Hepatocyte (in vitro differentiated cells): ENCODE results near the gene RDH12. TPM values are rescaled to one million over a fixed set of nuclear protein-coding genes. Genes with fewer than 3 reads are reported as not detected.

Source experiments
- DNase-seq: peaks from one replicate; pipeline ENCODE4 v3.0.0-alpha.2; 2016; ENCODE audit warnings: low spot score
- H2AFZ ChIP-seq: fragments of 200-600 bp; sonication (generic); 2 replicates; pipeline ENCODE4 v1.6.0; 2016; ENCODE audit warnings: antibody characterized with exemption, mild to moderate bottlenecking
- H3K27ac ChIP-seq: fragments of 200-600 bp; sonication (generic); 2 replicates; pipeline ENCODE4 v1.5.1; 2016; ENCODE audit warnings: mild to moderate bottlenecking
- H3K27me3 ChIP-seq: fragments of 200-600 bp; sonication (generic); 2 replicates; pipeline ENCODE4 v1.6.1; 2016
- H3K36me3 ChIP-seq: fragments of 200-600 bp; sonication (generic); replicated peaks from 2 replicates; pipeline ENCODE4 v1.5.1; 2016; ENCODE audit warnings: low read depth; ENCODE audit not compliant: insufficient read depth
- H3K4me1 ChIP-seq: fragments of 200-600 bp; sonication (generic); 2 replicates; pipeline ENCODE4 v1.5.1; 2016; ENCODE audit warnings: mild to moderate bottlenecking, moderate library complexity; ENCODE audit not compliant: insufficient read depth
- H3K4me2 ChIP-seq: fragments of 200-600 bp; sonication (generic); 2 replicates; pipeline ENCODE4 v1.6.0; 2016
- H3K4me3 ChIP-seq: fragments of 200-600 bp; sonication (generic); 2 replicates; pipeline ENCODE4 v1.5.1; 2016; ENCODE audit warnings: mild to moderate bottlenecking
- H3K79me2 ChIP-seq: fragments of 200-600 bp; sonication (generic); 2 replicates; pipeline ENCODE4 v1.6.0; 2017; ENCODE audit warnings: mild to moderate bottlenecking
- H3K9me2 ChIP-seq: fragments of 200-600 bp; sonication (generic); replicated peaks from 2 replicates; pipeline ENCODE4 v1.6.0; 2017; ENCODE audit warnings: mild to moderate bottlenecking; ENCODE audit not compliant: insufficient read depth
- H3K9me3 ChIP-seq: fragments of 200-600 bp; sonication (generic); 2 replicates; pipeline ENCODE4 v1.5.1; 2016; ENCODE audit warnings: low read depth, mild to moderate bottlenecking
- H4K20me1 ChIP-seq: fragments of 200-600 bp; sonication (generic); 2 replicates; pipeline ENCODE4 v1.6.0; 2016; ENCODE audit warnings: mild to moderate bottlenecking; ENCODE audit not compliant: insufficient read depth, poor library complexity, severe bottlenecking
- EZH2 ChIP-seq: fragments of 200-600 bp; sonication (generic); IDR thresholded peaks from 2 replicates; pipeline ENCODE4 v1.6.1; 2016; ENCODE audit warnings: antibody characterized with exemption, mild to moderate bottlenecking, borderline replicate concordance
- EZH2phosphoT487 ChIP-seq: fragments of 200-600 bp; sonication (generic); IDR thresholded peaks from one replicate; pipeline ENCODE4 v1.6.1; 2018; ENCODE audit warnings: antibody characterized with exemption, mild to moderate bottlenecking, low read depth, moderate library complexity; ENCODE audit not compliant: unreplicated experiment, severe bottlenecking
- WGBS: methylation state at CpG from one replicate; pipeline ENCODE4 v1.1.6; 2016; ENCODE audit warnings: low lambda C conversion rate; ENCODE audit errors: missing lambda C conversion rate; 5-methylcytosine and 5-hydroxymethylcytosine counted together
- polyA plus RNA-seq: library from polyadenylated mRNA; unstranded; fragments of >200 nt; fragmentation: Nextera tagmentation; extraction: Ambion mirVana; gene quantifications from 2 replicates; pipeline ENCODE4 v1.2.1, GENCODE V29; 2016
- total RNA-seq: library from RNA; depleted of rRNA; stranded (reverse); fragments of >200 nt; gene quantifications from 2 replicates; pipeline ENCODE4 v1.2.3, GENCODE V29; 2014
- TF ChIP-seq, protein P1 (sequence below): fragments of 200-600 bp; sonication (generic); IDR thresholded peaks from 2 replicates; pipeline ENCODE4 v1.5.1; 2016; ENCODE audit warnings: antibody characterized with exemption, mild to moderate bottlenecking; ENCODE audit not compliant: poor library complexity

RDH12 gene
- total and polyA plus RNA-seq, 2 experiments from 2014 or later = 1.1 to 1.7 TPM

DNA sequence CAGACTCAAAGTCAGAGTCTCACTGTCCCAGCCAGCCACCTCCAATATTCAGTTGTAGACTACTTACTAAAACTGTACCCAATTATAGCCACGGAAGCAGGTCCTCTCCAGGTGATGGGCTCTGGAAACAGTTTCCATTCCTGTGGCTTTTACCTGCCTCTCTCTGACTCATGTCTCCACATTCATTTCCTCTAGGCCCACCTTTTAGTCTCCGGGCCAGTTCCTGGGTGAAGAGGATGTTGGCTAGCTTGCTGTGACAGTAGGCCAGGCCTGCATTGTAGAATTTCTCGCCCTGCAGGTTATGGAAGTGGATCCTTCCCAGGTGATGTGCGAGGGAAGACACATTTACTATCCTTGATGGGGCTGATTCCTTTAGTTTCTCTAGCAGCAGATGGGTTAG, 11.7 kb upstream of the RDH12 start:
- Histone ChIP-seq H3K27me3 (no peaks in the 10 kb centered on the region), H3K9me3 (no peaks in the 10 kb centered on the region), H2AFZ (no peak overlapping the region), H3K36me3 (no peaks in the 10 kb centered on the region), H3K4me1 (peaks cover 19% of the 10 kb centered on the region), H3K4me3 (no peak overlapping the region), H3K4me2 (no peak overlapping the region), H3K9me2 (no peaks in the 10 kb centered on the region), H3K27ac (no peak overlapping the region), H4K20me1 (peaks cover 12% of the 10 kb centered on the region), H3K79me2 (peaks cover 65% of the 10 kb centered on the region)
- TF ChIP-seq EZH2 = no peak
- WGBS = 97% methylated on average over 4 of the region's 4 CpGs
- DNase-seq = no peak

DNA sequence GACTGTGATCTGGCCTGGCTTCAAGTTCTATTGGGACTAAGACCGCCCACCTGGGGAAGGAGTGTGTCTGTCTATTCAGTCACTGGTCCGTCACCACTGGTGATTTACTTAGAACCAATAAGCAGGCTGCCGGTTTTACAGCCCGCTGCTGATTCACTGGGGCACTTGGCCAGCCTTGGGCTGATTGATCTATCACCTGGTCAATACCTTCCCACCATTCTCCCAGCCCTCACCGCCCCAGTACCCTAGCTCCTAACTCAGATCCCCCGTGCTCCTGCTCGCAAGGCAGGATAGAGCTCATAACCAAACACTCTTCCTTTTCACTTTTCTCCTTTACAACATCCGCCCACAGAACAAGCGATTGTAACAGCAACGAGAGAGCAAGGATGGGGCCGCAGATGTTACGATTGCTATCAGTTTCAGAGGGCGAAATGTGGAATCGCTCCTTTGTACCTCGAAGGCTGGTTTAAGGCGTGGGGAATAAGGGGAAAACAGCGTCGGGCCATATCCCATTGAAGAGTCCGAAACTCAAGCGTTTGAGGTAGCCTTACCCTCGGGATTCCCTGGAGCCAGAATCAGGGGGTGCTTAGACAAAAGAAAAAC, 6.8 kb upstream of the RDH12 start:
- Histone ChIP-seq H4K20me1 (peaks cover 12% of the 10 kb centered on the region), H3K79me2 (peaks cover 43% of the 10 kb centered on the region), H3K36me3 (no peaks in the 10 kb centered on the region), H2AFZ (peak overlapping the region; percentile 61), H3K27me3 (no peaks in the 10 kb centered on the region), H3K9me2 (no peaks in the 10 kb centered on the region), H3K4me1 (peaks cover 19% of the 10 kb centered on the region), H3K27ac (peak overlapping the region; percentile 98), H3K9me3 (no peaks in the 10 kb centered on the region), H3K4me3 (peak overlapping the region; percentile 97), H3K4me2 (peak overlapping the region; percentile 76)
- TF ChIP-seq EZH2 (no peak), EZH2phosphoT487 (no peak)
- TF ChIP-seq, protein P1, sequence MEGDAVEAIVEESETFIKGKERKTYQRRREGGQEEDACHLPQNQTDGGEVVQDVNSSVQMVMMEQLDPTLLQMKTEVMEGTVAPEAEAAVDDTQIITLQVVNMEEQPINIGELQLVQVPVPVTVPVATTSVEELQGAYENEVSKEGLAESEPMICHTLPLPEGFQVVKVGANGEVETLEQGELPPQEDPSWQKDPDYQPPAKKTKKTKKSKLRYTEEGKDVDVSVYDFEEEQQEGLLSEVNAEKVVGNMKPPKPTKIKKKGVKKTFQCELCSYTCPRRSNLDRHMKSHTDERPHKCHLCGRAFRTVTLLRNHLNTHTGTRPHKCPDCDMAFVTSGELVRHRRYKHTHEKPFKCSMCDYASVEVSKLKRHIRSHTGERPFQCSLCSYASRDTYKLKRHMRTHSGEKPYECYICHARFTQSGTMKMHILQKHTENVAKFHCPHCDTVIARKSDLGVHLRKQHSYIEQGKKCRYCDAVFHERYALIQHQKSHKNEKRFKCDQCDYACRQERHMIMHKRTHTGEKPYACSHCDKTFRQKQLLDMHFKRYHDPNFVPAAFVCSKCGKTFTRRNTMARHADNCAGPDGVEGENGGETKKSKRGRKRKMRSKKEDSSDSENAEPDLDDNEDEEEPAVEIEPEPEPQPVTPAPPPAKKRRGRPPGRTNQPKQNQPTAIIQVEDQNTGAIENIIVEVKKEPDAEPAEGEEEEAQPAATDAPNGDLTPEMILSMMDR = no peak
- 1% methylated on average over 21 of the region's 21 CpGs for WGBS
- peak; percentile 92 for DNase-seq

DNA sequence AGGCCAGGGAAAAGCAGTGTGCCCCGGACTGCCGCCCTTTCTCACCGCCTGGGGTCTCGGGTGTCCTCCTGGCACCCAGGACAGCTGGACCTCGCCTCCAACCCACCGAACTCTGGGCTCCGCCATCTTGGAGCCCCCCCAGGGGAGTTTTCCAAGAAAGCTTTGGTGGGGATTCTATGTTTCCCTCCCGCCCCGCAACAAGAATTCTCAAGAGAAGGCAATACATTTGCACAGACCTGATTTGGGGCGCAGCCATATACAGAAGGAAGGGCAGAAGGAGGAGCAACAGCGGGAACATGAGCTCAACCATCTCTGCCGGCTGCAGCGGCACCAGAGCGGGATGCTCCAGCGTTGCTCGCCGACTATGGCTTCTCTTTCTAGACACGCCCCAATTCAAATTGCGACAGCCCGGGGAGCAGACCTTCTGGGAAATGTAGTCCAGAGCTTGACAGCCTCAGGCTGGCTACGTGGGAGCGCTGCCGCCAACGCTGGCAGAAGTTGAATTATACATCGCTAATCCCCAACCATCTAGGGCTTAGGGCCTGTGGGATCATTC, 6.2 kb upstream of the RDH12 start, which contains the start of gene RDH11:
RDH11 (minus strand) TSS at position 371 of the 556 bp plus-strand sequence; CDS start at position 310, 61 bp downstream.
- peak; percentile 94 for DNase-seq
- H2AFZ ChIP-seq = peak within 1 kb of the TSS; percentile 61
- no peaks in the 10 kb centered on the region for H3K9me2 ChIP-seq

DNA sequence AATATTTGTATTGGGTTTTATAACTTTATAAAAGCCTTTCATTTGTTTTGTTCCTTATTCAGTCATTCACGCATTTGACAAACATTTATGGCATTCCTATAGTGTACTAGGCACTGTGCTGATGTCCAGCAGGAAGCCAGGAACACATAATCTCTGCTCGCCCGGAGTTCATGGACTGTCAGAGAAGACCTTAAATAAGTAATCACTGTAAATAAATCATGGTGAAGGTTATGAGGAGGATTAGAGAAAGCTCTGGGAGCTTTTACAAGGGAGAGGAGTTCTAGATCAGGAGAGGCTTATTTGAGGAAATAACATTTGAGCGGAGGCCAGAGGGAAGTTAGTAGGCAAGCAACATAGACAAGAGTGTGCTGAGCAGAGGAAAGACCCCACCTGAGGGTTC, 4.7 kb upstream of the RDH12 start:
- Histone ChIP-seq H3K4me3 (no peak overlapping the region), H3K79me2 (peaks cover 23% of the 10 kb centered on the region), H2AFZ (no peak overlapping the region), H3K9me2 (no peaks in the 10 kb centered on the region), H3K36me3 (no peaks in the 10 kb centered on the region), H3K27me3 (no peaks in the 10 kb centered on the region), H3K9me3 (no peaks in the 10 kb centered on the region), H3K4me1 (peaks cover 19% of the 10 kb centered on the region), H3K27ac (peak overlapping the region; percentile 70), H3K4me2 (no peak overlapping the region), H4K20me1 (peaks cover 12% of the 10 kb centered on the region)
- 57% methylated on average over 4 of the region's 4 CpGs for WGBS
- DNase-seq = no peak
- no peak for TF ChIP-seq EZH2phosphoT487
- no peak for TF ChIP-seq EZH2
- TF ChIP-seq, protein P1 = no peak

More for the DNA sequence above, 6.2 kb upstream of the RDH12 start, which contains the start of gene RDH11:
- 1% methylated on average over 25 of the region's 25 CpGs for WGBS
- peak within 1 kb of the TSS; percentile 97 for H3K4me3 ChIP-seq
- peaks cover 19% of the 10 kb centered on the region for H3K4me1 ChIP-seq
- peak within 1 kb of the TSS; percentile 98 for H3K27ac ChIP-seq
- peaks cover 12% of the 10 kb centered on the region for H4K20me1 ChIP-seq
- no peaks in the 10 kb centered on the region for H3K27me3 ChIP-seq
- no peaks in the 10 kb centered on the region for H3K36me3 ChIP-seq
- TF ChIP-seq EZH2phosphoT487 (no peak), EZH2 (no peak)
- TF ChIP-seq, protein P1 = no peak
- H3K9me3 ChIP-seq = no peaks in the 10 kb centered on the region
- peaks cover 38% of the 10 kb centered on the region for H3K79me2 ChIP-seq
- H3K4me2 ChIP-seq = peak within 1 kb of the TSS; percentile 76
